ENCODE data around the gene ADAM12. TPM values are rescaled to one million over a fixed set of nuclear protein-coding genes. Genes with fewer than 3 reads are reported as not detected.

ADAM12 gene
- total and polyA plus RNA-seq, 2 donors (not counting 3 experiments of a cell fraction or from before 2014, with no cell fraction given) = 0.22 to 0.33 TPM

- H3K9me3 ChIP-seq (replicated peaks; ENCODE audit: control insufficient read depth, insufficient read depth, low read length) = no peaks in the 10 kb centered on the region
- H3K79me2 ChIP-seq (ENCODE audit: control insufficient read depth, insufficient read depth, low read length) = no peaks in the 10 kb centered on the region
- CTCF ChIA-PET = interaction anchor here (0.9 to 1.9 kb wide), 4 partner anchors 12 to 79 kb away, joined by 3 to 9 read pairs (median 6); no protein-coding TSS in a partner anchor
- dilution Hi-C loops (cut with MboI; ENCODE audit: extremely low pct_ligation_motif_present, low sequenced_read_pairs) (no loop called here), intact Hi-C loops (cut with micrococcal nuclease) (loop anchor here (10.0 kb wide), 1 partner anchor 843 kb away; the partner anchor contains the start of gene DOCK1)
- H3K36me3 ChIP-seq (ENCODE audit: control insufficient read depth in 2 of 2, extremely low read depth in 1 of 2, insufficient read depth in 2 of 2, low read length in 2 of 2) = no peaks in the 10 kb centered on the region
- DNase-seq (ENCODE audit: low read depth, low spot score) (no peak), FAIRE-seq (no peak)
- POLR2A ChIA-PET = no interaction called here
- H3K9ac ChIP-seq (replicated peaks; ENCODE audit: extremely low read depth, insufficient read depth, low read length) = peak overlapping the region; percentile 69
- no peak overlapping the region for H2AFZ ChIP-seq (ENCODE audit: low read depth, low read length)
- no peaks in the 10 kb centered on the region for H4K20me1 ChIP-seq (replicated peaks; ENCODE audit: control insufficient read depth, extremely low read depth, insufficient read depth, low read length)
- no peak overlapping the region for H3K4me3 ChIP-seq (replicated peaks in 1 of 3; ENCODE audit: insufficient read depth in 1 of 3, low read depth in 1 of 3, low read length in 3 of 3)
- H3K9me1 ChIP-seq (replicated peaks; ENCODE audit: control insufficient read depth, extremely low read depth, insufficient read depth, low read length) = no peaks in the 10 kb centered on the region
- H3K4me1 ChIP-seq (ENCODE audit: control insufficient read depth, extremely low read depth, insufficient read depth, low read length) = peaks cover 50% of the 10 kb centered on the region
- H3K27ac ChIP-seq (ENCODE audit: insufficient read depth, low read depth, low read length) = peak overlapping the region; percentile 97
- H3K4me2 ChIP-seq (ENCODE audit: insufficient read depth, low read length) = no peak overlapping the region
- BruUV-seq (replicated peaks) = no TSS peak
- no peaks in the 10 kb centered on the region for H3K27me3 ChIP-seq (ENCODE audit: control insufficient read depth in 2 of 2, insufficient read depth in 2 of 2, low read length in 2 of 2)
- TF ChIP-seq POLR2AphosphoS5 (IDR thresholded peaks at IDR 0.05; ENCODE audit: insufficient read depth, low read depth, low read length) (no peak), MAX (IDR thresholded peaks at IDR 0.05; ENCODE audit: insufficient read depth, insufficient read length) (no peak), EZH2 (IDR thresholded peaks at IDR 0.05; ENCODE audit: borderline replicate concordance, low read depth, low read length, severe bottlenecking) (no peak), MYC (IDR thresholded peaks at IDR 0.05; ENCODE audit: low read depth, low read length) (no peak), JUN (IDR thresholded peaks at IDR 0.05; ENCODE audit: borderline replicate concordance, insufficient read depth, insufficient read length, low read depth) (no peak), POLR2A (IDR thresholded peaks at IDR 0.05; ENCODE audit: low read depth, low read length) (no peak)
Observed at GRCh38 chr10:126061526-126061925, 326.8 kb downstream of the ADAM12 start.

- H3K4me3 ChIP-seq (replicated peaks in 1 of 3; ENCODE audit: insufficient read depth in 1 of 3, low read depth in 1 of 3, low read length in 3 of 3) = no peak overlapping the region
- H4K20me1 ChIP-seq (replicated peaks; ENCODE audit: control insufficient read depth, extremely low read depth, insufficient read depth, low read length) = no peaks in the 10 kb centered on the region
- DNase-seq (ENCODE audit: low read depth, low spot score) (peak; percentile 90), FAIRE-seq (peak; percentile 95)
- peak overlapping the region; percentile 19 for H2AFZ ChIP-seq (ENCODE audit: low read depth, low read length)
- TSS peak; percentile 11 for BruUV-seq (replicated peaks)
- dilution Hi-C loops (cut with MboI; ENCODE audit: extremely low pct_ligation_motif_present, low sequenced_read_pairs) (no loop called here), intact Hi-C loops (cut with micrococcal nuclease) (loop anchor here (1.0 to 10.0 kb wide), 4 partner anchors 10 to 844 kb away; partner anchors contain the start of gene DOCK1)
- H3K9me3 ChIP-seq (replicated peaks; ENCODE audit: control insufficient read depth, insufficient read depth, low read length) = no peaks in the 10 kb centered on the region
- peak overlapping the region; percentile 14 for H3K9ac ChIP-seq (replicated peaks; ENCODE audit: extremely low read depth, insufficient read depth, low read length)
- POLR2A ChIA-PET = interaction anchor here (1.1 kb wide), 1 partner anchor 10 kb away, joined by 4 read pairs; no protein-coding TSS in a partner anchor
- H3K36me3 ChIP-seq (ENCODE audit: control insufficient read depth in 2 of 2, extremely low read depth in 1 of 2, insufficient read depth in 2 of 2, low read length in 2 of 2) = no peaks in the 10 kb centered on the region
- H3K9me1 ChIP-seq (replicated peaks; ENCODE audit: control insufficient read depth, extremely low read depth, insufficient read depth, low read length) = no peaks in the 10 kb centered on the region
- peak overlapping the region; percentile 97 for H3K27ac ChIP-seq (ENCODE audit: insufficient read depth, low read depth, low read length)
- CTCF ChIA-PET = interaction anchor here (0.9 to 2.4 kb wide), 5 partner anchors 11 to 443 kb away, joined by 3 to 11 read pairs (median 3); no protein-coding TSS in a partner anchor
- H3K4me1 ChIP-seq (ENCODE audit: control insufficient read depth, extremely low read depth, insufficient read depth, low read length) = peaks cover 50% of the 10 kb centered on the region
- no peak for TF ChIP-seq EZH2 (IDR thresholded peaks at IDR 0.05; ENCODE audit: borderline replicate concordance, low read depth, low read length, severe bottlenecking)
- TF ChIP-seq MAX (IDR thresholded peaks at IDR 0.05; ENCODE audit: insufficient read depth, insufficient read length) = no peak
- TF ChIP-seq POLR2AphosphoS5 (IDR thresholded peaks at IDR 0.05; ENCODE audit: insufficient read depth, low read depth, low read length) = peak; percentile 62
- TF ChIP-seq CTCF (IDR thresholded peaks at IDR 0.05; ENCODE audit: extremely low read depth in 1 of 2, insufficient read depth in 1 of 2, low read depth in 1 of 2, low read length in 2 of 2) = no peak
- TF ChIP-seq MYC (IDR thresholded peaks at IDR 0.05; ENCODE audit: low read depth, low read length) = no peak
- no peak for TF ChIP-seq GATA2 (IDR thresholded peaks at IDR 0.05; ENCODE audit: insufficient read depth, insufficient read length, low read depth, low read length)
- TF ChIP-seq POLR2A (IDR thresholded peaks at IDR 0.05; ENCODE audit: low read depth, low read length) = no peak
- TF ChIP-seq FOS (IDR thresholded peaks at IDR 0.05; ENCODE audit: borderline replicate concordance, insufficient read depth, low read length) = peak; percentile 70
- TF ChIP-seq JUN (IDR thresholded peaks at IDR 0.05; ENCODE audit: borderline replicate concordance, insufficient read depth, insufficient read length, low read depth) = peak; percentile 46
- H3K79me2 ChIP-seq (ENCODE audit: control insufficient read depth, insufficient read depth, low read length) = no peaks in the 10 kb centered on the region
- no peaks in the 10 kb centered on the region for H3K27me3 ChIP-seq (ENCODE audit: control insufficient read depth in 2 of 2, insufficient read depth in 2 of 2, low read length in 2 of 2)
- H3K4me2 ChIP-seq (ENCODE audit: insufficient read depth, low read length) = peak overlapping the region; percentile 1
Observed at GRCh38 chr10:126060261-126060931, 327.9 kb downstream of the ADAM12 start.
